ENCODE results near the gene GJA1.
"Not testable (repeated sequence)": the region's sequence is repeated elsewhere in the genome, so short reads cannot be mapped to it uniquely, and the experiment has no call there.

GJA1 gene

GRCh38 chr6:121437851-121438651 lies 2.6 kb downstream of the GJA1 start:
- DNase-seq: no peak

- DNase-seq: no peak
These were observed 3.4 kb downstream of the GJA1 start for GRCh38 chr6:121438869-121439268.

- DNase-seq: no peak
These were observed 4.0 kb downstream of the GJA1 start for GRCh38 chr6:121439475-121439874.

GRCh38 chr6:121439926-121440325 lies 4.5 kb downstream of the GJA1 start:
- no peak for DNase-seq

GRCh38 chr6:121441477-121441876 lies 6.0 kb downstream of the GJA1 start:
- DNase-seq: no peak

GRCh38 chr6:121442576-121442975 lies 7.1 kb downstream of the GJA1 start:
- no peak for DNase-seq

- DNase-seq: no peak
These were observed 8.6 kb downstream of the GJA1 start for GRCh38 chr6:121443971-121444541.

GRCh38 chr6:121446705-121447104 lies 11.3 kb downstream of the GJA1 start:
- not testable (repeated sequence) for DNase-seq

- DNase-seq: not testable (repeated sequence)
These were observed 12.3 kb downstream of the GJA1 start for GRCh38 chr6:121447746-121448145.

GRCh38 chr6:121448528-121448927 lies 13.1 kb downstream of the GJA1 start:
- DNase-seq: not testable (repeated sequence)

- DNase-seq: no peak
These were observed 13.9 kb downstream of the GJA1 start for GRCh38 chr6:121449331-121449730.

- no peak for DNase-seq
These were observed 14.8 kb downstream of the GJA1 start for GRCh38 chr6:121450242-121450641.

- DNase-seq: no peak
These were observed 15.8 kb downstream of the GJA1 start for GRCh38 chr6:121451250-121451649.

GRCh38 chr6:121453191-121453590 lies 17.7 kb downstream of the GJA1 start:
- no peak for DNase-seq

GRCh38 chr6:121460170-121460569 lies 24.7 kb downstream of the GJA1 start:
- DNase-seq: no peak

- DNase-seq: no peak
These were observed 27.6 kb downstream of the GJA1 start for GRCh38 chr6:121463087-121463486.

GRCh38 chr6:121465101-121465500 lies 29.7 kb downstream of the GJA1 start:
- no peak for DNase-seq

- no peak for DNase-seq
These were observed 44.1 kb downstream of the GJA1 start for GRCh38 chr6:121479486-121480098.

- DNase-seq: no peak
These were observed 44.8 kb downstream of the GJA1 start for GRCh38 chr6:121480099-121480713.

GRCh38 chr6:121482004-121482693 lies 46.7 kb downstream of the GJA1 start:
- no peak for DNase-seq

- no peak for DNase-seq
These were observed 47.3 kb downstream of the GJA1 start for GRCh38 chr6:121482751-121483150.

GRCh38 chr6:121485359-121485811 lies 49.9 kb downstream of the GJA1 start:
- DNase-seq: no peak

GRCh38 chr6:121491576-121491975 lies 56.1 kb downstream of the GJA1 start:
- DNase-seq: no peak
